A549 (cell line): Measurements from ENCODE around the gene SEMA4A. TPM values are rescaled to one million over a fixed set of nuclear protein-coding genes. Genes with fewer than 3 reads are reported as not detected.
"Not testable (repeated sequence)": the region's sequence is repeated elsewhere in the genome, so short reads cannot be mapped to it uniquely, and the experiment has no call there.

Experiments
- ATAC-seq, 2 experiments: fragments of 200-7000 bp in 1 of 2; fragments of >200 bp in 1 of 2; cut with Nextera tagmentation in 1 of 2; cut with Tn5 transposase in 1 of 2; 3 replicates each; pipeline versions ENCODE4 v1.8.0 to v1.9.1; 2018 to 2020; ENCODE audit warnings: mild to moderate bottlenecking in 1 of 2, moderate library complexity in 1 of 2
- CTCF ChIA-PET: fragments of 300-600 bp; sonication (Branson Sonifier 250); formaldehyde crosslinking; extraction: SDS; loops from one replicate; lab custom pipeline; 2021; ENCODE audit warnings: antibody characterized with exemption, inconsistent platforms; lab: Yijun Ruan, JAX
- POLR2A ChIA-PET: fragments of 350-600 bp; formaldehyde crosslinking; extraction: SDS; loops from one replicate; lab custom pipeline; 2021; ENCODE audit warnings: antibody characterized with exemption, inconsistent platforms; lab: Yijun Ruan, JAX
- DNase-seq, 2 experiments: peaks; one replicate each; pipeline versions ENCODE4 v3.0.0 to v3.0.0-alpha.2; 2011 to 2016; ENCODE audit warnings: low read depth in 1 of 2, low spot score in 1 of 2
- FAIRE-seq: peaks from 2 replicates; lab custom pipeline; 2011; peaks lifted over from hg19 to GRCh38; lab: Jason Lieb, UNC
- H3K27ac ChIP-seq, 2 experiments: fragments of >200 bp; sonication (Bioruptor Twin); formaldehyde crosslinking; 3 replicates each; pipeline ENCODE4 v1.5.1; 2016 to 2017
- H3K4me1 ChIP-seq: fragments of >200 bp; sonication (Bioruptor Twin); formaldehyde crosslinking; 3 replicates; pipeline ENCODE4 v1.6.1; 2016
- H3K4me2 ChIP-seq: fragments of >200 bp; sonication (Bioruptor Twin); formaldehyde crosslinking; 3 replicates; pipeline ENCODE4 v1.6.1; 2016
- H3K4me3 ChIP-seq: fragments of >200 bp; sonication (Bioruptor Twin); formaldehyde crosslinking; 3 replicates; pipeline ENCODE4 v1.5.1; 2016
- H3K9me3 ChIP-seq: fragments of >200 bp; sonication (Bioruptor Twin); formaldehyde crosslinking; 3 replicates; pipeline ENCODE4 v1.6.1; 2016
- EHF ChIP-seq: fragments of 250-450 bp; sonication (Bioruptor Pico); IDR thresholded peaks from 2 replicates; pipeline ENCODE4 v1.5.0; 2020; ENCODE audit warnings: mild to moderate bottlenecking
- FOXS1 ChIP-seq: fragments of 250-450 bp; sonication (Bioruptor Pico); IDR thresholded peaks from 2 replicates; pipeline ENCODE4 v1.5.0; 2020; ENCODE audit warnings: mild to moderate bottlenecking, moderate library complexity
- HEYL ChIP-seq: fragments of 250-450 bp; sonication (Bioruptor Pico); IDR thresholded peaks from 2 replicates; pipeline ENCODE4 v1.8.0; 2021; ENCODE audit warnings: mild to moderate bottlenecking, moderate library complexity
- HOXB13 ChIP-seq: fragments of 250-450 bp; sonication (Bioruptor Pico); IDR thresholded peaks from 2 replicates; pipeline ENCODE4 v1.5.0; 2020; ENCODE audit warnings: low read depth, mild to moderate bottlenecking, moderate library complexity
- HOXB5 ChIP-seq: fragments of 250-450 bp; sonication (Bioruptor Pico); IDR thresholded peaks from 2 replicates; pipeline ENCODE4 v1.5.0; 2020; ENCODE audit warnings: mild to moderate bottlenecking, moderate library complexity
- MAFK ChIP-seq: fragments of 450-650 bp; IDR thresholded peaks from 2 replicates; pipeline ENCODE4 v1.6.1; 2014; ENCODE audit not compliant: partially characterized antibody
- MAX ChIP-seq: IDR thresholded peaks from 2 replicates; pipeline ENCODE4 v1.6.1; 2012
- NPAS2 ChIP-seq: fragments of 250-450 bp; sonication (Bioruptor Pico); IDR thresholded peaks from 2 replicates; pipeline ENCODE4 v1.8.0; 2022; ENCODE audit warnings: mild to moderate bottlenecking, moderate library complexity, borderline replicate concordance
- ZNF302 ChIP-seq: fragments of 250-450 bp; sonication (Bioruptor Pico); IDR thresholded peaks from 2 replicates; pipeline ENCODE4 v1.9.0; 2021; ENCODE audit warnings: inconsistent platforms, mild to moderate bottlenecking, moderate library complexity
- ZSCAN20 ChIP-seq: fragments of 250-450 bp; sonication (Bioruptor Pico); IDR thresholded peaks from 2 replicates; pipeline ENCODE4 v1.8.0; 2022; ENCODE audit warnings: mild to moderate bottlenecking, moderate library complexity
- WGBS: methylation state at CpG from one replicate; pipeline ENCODE4 v1.1.6; 2017; ENCODE audit errors: missing lambda C conversion rate; 5-methylcytosine and 5-hydroxymethylcytosine counted together
- polyA plus RNA-seq, 4 experiments: library from polyadenylated mRNA; depleted of rRNA in 3 of 4; stranded (reverse); fragments of >200 nt; fragmentation: RNase III in 1 of 4; extraction: RNeasy Plus Mini Kit Qiagen cat#74134 plus additional on column Dnase treatment in 1 of 4; gene quantifications; 2 replicates in 3 of 4; 3 replicates in 1 of 4; pipeline ENCODE4 v1.2.3, GENCODE V29; 2011 to 2017

SEMA4A gene
- polyA plus RNA-seq, 2 of the 4 experiments (the other 2 are of a cell fraction): 0.04 to 0.27 TPM

- ATAC-seq, CTCF ChIA-PET, FAIRE-seq, H3K4me3 ChIP-seq, H3K9me3 ChIP-seq, DNase-seq, POLR2A ChIA-PET: not testable (repeated sequence)
- 0 out of 2 replicates have a peak, but pooled peaks have one; percentile 77 for TF ChIP-seq HEYL (CRISPR knock-in tag)
- peak; percentile 86; the same call in 1 of the 2 replicates for TF ChIP-seq FOXS1
- TF ChIP-seq MAX: 0 out of 2 replicates have a peak, but pooled peaks have one; percentile 28
- TF ChIP-seq HOXB13 (CRISPR knock-in tag): peak; percentile 80; the same call in 1 of the 2 replicates
- TF ChIP-seq ZNF302 (CRISPR knock-in tag): peak; percentile 86
- TF ChIP-seq EHF (CRISPR knock-in tag): peak; percentile 81; the same call in 1 of the 2 replicates
- TF ChIP-seq HOXB5 (CRISPR knock-in tag): peak; percentile 67; the same call in 1 of the 2 replicates
- TF ChIP-seq ZSCAN20 (CRISPR knock-in tag): peak; percentile 83
- WGBS: 33% methylated on average over 8 of the region's 8 CpGs
- peak overlapping the region; percentile 6 to 19; a peak in 1 of 6 replicates for H3K27ac ChIP-seq
- H3K4me2 ChIP-seq: peak overlapping the region; percentile 7; the same call in 1 of the 3 replicates
- peaks cover 20% of the 10 kb centered on the region for H3K4me1 ChIP-seq
Measured at GRCh38 chr1:156181391-156181924, 28.1 kb downstream of the SEMA4A start.

GRCh38 chr1:156182010-156182779, 28.8 kb downstream of the SEMA4A start:
- H3K4me3 ChIP-seq, POLR2A ChIA-PET, H3K4me2 ChIP-seq, CTCF ChIA-PET, H3K27ac ChIP-seq, DNase-seq, ATAC-seq, FAIRE-seq, H3K9me3 ChIP-seq: not testable (repeated sequence)
- 87% methylated on average over 12 of the region's 12 CpGs for WGBS
- peaks cover 20% of the 10 kb centered on the region for H3K4me1 ChIP-seq

GRCh38 chr1:156186347-156187177, 33.2 kb downstream of the SEMA4A start:
- ATAC-seq, DNase-seq, H3K4me2 ChIP-seq, POLR2A ChIA-PET, FAIRE-seq, H3K9me3 ChIP-seq, H3K27ac ChIP-seq, H3K4me3 ChIP-seq, H3K4me1 ChIP-seq: not testable (repeated sequence)
- CTCF ChIA-PET: interaction anchor here (1.2 to 1.7 kb wide), 2 partner anchors 8 to 10 kb away, joined by 3 to 6 read pairs; partner anchors contain the start of gene SLC25A44
- WGBS: 75% methylated on average over 2 of the region's 2 CpGs

GRCh38 chr1:156190265-156190664, 36.9 kb downstream of the SEMA4A start:
- H3K4me2 ChIP-seq, H3K27ac ChIP-seq, H3K4me3 ChIP-seq, DNase-seq, FAIRE-seq, H3K9me3 ChIP-seq, H3K4me1 ChIP-seq, POLR2A ChIA-PET, ATAC-seq: not testable (repeated sequence)
- 78% methylated on average over 4 of the region's 4 CpGs for WGBS
- CTCF ChIA-PET: interaction anchor here (1.1 to 1.5 kb wide), 4 partner anchors 17 to 46 kb away, joined by 3 read pairs; no protein-coding TSS in a partner anchor

- Histone ChIP-seq H3K9me3 (no peaks in the 10 kb centered on the region; the same call in 2 of the 3 replicates), H3K4me3 (no peak overlapping the region), H3K4me1 (0 out of 3 replicates have a peak, but pooled peaks cover 9% of the 10 kb centered on the region), H3K4me2 (no peak overlapping the region), H3K27ac (no peak overlapping the region)
- ATAC-seq (no peak), FAIRE-seq (no peak), DNase-seq (no peak)
- TF ChIP-seq NPAS2 (CRISPR knock-in tag) (no peak), MAFK (peak; percentile 73)
- ChIA-PET CTCF (interaction anchor here (0.7 to 1.5 kb wide), 5 partner anchors 18 to 101 kb away, joined by 3 read pairs; no protein-coding TSS in a partner anchor), POLR2A (no interaction called here)
- 83% methylated on average over 4 of the region's 4 CpGs for WGBS
Measured at GRCh38 chr1:156191292-156191964, 38.0 kb downstream of the SEMA4A start.
